NT2/D1 (cell line): ENCODE data around the gene ASB5.

Experiments used
- DNase-seq: peaks from one replicate; pipeline ENCODE4 v3.0.0-alpha.2; 2011; ENCODE audit warnings: low read depth, low spot score
- H3K27me3 ChIP-seq: 2 replicates; pipeline ENCODE4 v1.6.0; 2011; ENCODE audit warnings: mild to moderate bottlenecking; ENCODE audit not compliant: insufficient read length, insufficient read depth
- H3K36me3 ChIP-seq: 2 replicates; pipeline ENCODE4 v1.6.1; 2011; ENCODE audit warnings: mild to moderate bottlenecking, low read length, mixed read lengths; ENCODE audit not compliant: insufficient read depth, insufficient read length
- H3K4me1 ChIP-seq: 2 replicates; pipeline ENCODE4 v1.5.1; 2011; ENCODE audit not compliant: insufficient read depth, insufficient read length
- H3K4me3 ChIP-seq: 2 replicates; pipeline ENCODE4 v1.5.1; 2011; ENCODE audit warnings: low read depth; ENCODE audit not compliant: insufficient read length
- H3K9ac ChIP-seq: 2 replicates; pipeline ENCODE4 v1.6.0; 2011; ENCODE audit warnings: low read depth; ENCODE audit not compliant: insufficient read length
- H3K9me3 ChIP-seq: 2 replicates; pipeline ENCODE4 v1.5.1; 2011; ENCODE audit warnings: mild to moderate bottlenecking, low read length; ENCODE audit not compliant: insufficient read depth
- SUZ12 ChIP-seq: IDR thresholded peaks from 2 replicates; pipeline ENCODE4 v1.6.1; 2011; ENCODE audit not compliant: insufficient read length, insufficient read depth; ENCODE audit errors: extremely low read depth
- YY1 ChIP-seq: IDR thresholded peaks from 2 replicates; pipeline ENCODE4 v1.6.1; 2011; ENCODE audit not compliant: insufficient read length, insufficient read depth
- ZNF274 ChIP-seq: IDR thresholded peaks from 2 replicates; pipeline ENCODE4 v1.6.1; 2011; ENCODE audit warnings: mild to moderate bottlenecking, low read depth, low read length

The ASB5 gene

GRCh38 chr4:176188654-176189053 is 80.4 kb downstream of the ASB5 start:
- Histone ChIP-seq H3K36me3 (no peaks in the 10 kb centered on the region), H3K4me1 (no peaks in the 10 kb centered on the region), H3K9me3 (no peaks in the 10 kb centered on the region), H3K9ac (no peak overlapping the region), H3K27me3 (no peaks in the 10 kb centered on the region), H3K4me3 (no peak overlapping the region)
- DNase-seq, result no peak
- TF ChIP-seq YY1, result no peak
- TF ChIP-seq SUZ12, result no peak
- TF ChIP-seq ZNF274, result no peak

DNA sequence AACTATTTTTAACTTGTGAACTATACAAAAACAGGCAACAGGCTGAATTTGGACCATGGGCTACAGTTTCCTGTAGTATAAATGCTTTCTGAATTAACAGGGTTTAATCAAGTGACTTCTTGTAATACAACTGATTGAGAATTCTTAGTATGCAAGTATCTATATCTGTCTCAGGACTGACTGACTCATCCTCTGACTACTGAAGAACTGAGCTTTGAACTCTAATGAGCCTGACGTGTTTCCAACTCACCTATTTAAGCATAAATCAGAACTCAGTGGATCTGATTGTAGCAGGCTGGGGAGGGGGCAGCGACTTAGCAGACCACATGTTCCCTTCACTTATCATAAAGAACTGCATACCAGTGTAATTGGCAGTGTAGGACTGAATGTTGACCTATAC is 81.4 kb downstream of the ASB5 start:
- Histone ChIP-seq H3K9ac (no peak overlapping the region), H3K27me3 (no peaks in the 10 kb centered on the region), H3K9me3 (no peaks in the 10 kb centered on the region), H3K4me3 (no peak overlapping the region), H3K4me1 (no peaks in the 10 kb centered on the region), H3K36me3 (no peaks in the 10 kb centered on the region)
- TF ChIP-seq SUZ12, result no peak
- TF ChIP-seq YY1, result no peak
- TF ChIP-seq ZNF274, result no peak
- no peak for DNase-seq

GRCh38 chr4:176186671-176187395 is 82.2 kb downstream of the ASB5 start:
- H3K4me1 ChIP-seq, result no peaks in the 10 kb centered on the region
- TF ChIP-seq YY1 (no peak), ZNF274 (no peak), SUZ12 (no peak)
- no peak for DNase-seq
- no peak overlapping the region for H3K9ac ChIP-seq
- H3K9me3 ChIP-seq, result no peaks in the 10 kb centered on the region
- H3K4me3 ChIP-seq, result no peak overlapping the region
- H3K27me3 ChIP-seq, result no peaks in the 10 kb centered on the region
- no peaks in the 10 kb centered on the region for H3K36me3 ChIP-seq

DNA sequence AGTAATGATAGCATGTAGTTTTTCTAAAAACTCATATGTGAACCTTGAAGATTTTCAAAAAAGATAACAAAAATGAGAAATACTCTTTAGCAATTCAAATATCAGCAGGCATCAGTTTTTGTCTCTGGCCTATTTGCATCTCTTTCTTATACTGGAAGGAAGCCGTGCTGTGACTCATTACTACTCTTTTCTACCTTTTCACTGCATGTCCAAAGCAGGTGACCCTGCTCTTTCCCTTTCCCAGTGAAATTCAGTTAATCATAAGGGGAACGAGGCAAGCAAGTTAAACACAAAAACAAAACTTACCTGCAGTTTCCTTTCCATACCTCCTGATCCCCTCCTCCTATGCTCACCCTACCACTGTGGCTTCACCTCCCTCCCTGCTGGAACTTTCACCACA is 83.0 kb downstream of the ASB5 start:
- no peaks in the 10 kb centered on the region for H3K4me1 ChIP-seq
- H3K9me3 ChIP-seq, result no peaks in the 10 kb centered on the region
- TF ChIP-seq YY1, result no peak
- TF ChIP-seq ZNF274, result no peak
- no peak for TF ChIP-seq SUZ12
- H3K4me3 ChIP-seq, result no peak overlapping the region
- DNase-seq, result no peak
- no peak overlapping the region for H3K9ac ChIP-seq
- no peaks in the 10 kb centered on the region for H3K36me3 ChIP-seq
- no peaks in the 10 kb centered on the region for H3K27me3 ChIP-seq

DNA sequence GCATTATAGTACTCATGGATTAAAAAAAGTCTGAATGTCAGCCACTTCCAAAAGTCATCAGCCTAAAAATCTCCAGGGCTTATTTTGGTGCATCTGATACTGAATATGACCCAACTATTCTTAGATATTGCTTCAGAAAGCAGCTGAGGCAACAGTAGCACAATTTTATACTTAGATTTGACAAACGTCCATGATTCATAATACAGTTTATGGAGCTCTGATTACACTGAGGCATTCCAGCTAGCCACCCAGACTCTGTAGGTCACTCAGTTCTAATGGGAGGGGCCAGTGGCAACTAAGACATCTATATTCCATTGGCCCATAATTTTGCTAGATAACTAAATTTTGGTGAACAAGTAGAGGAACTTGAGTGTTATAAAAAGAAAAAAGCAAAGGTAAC is 84.0 kb downstream of the ASB5 start:
- H3K27me3 ChIP-seq, result no peaks in the 10 kb centered on the region
- no peaks in the 10 kb centered on the region for H3K9me3 ChIP-seq

More for the DNA sequence above, 84.0 kb downstream of the ASB5 start:
- no peaks in the 10 kb centered on the region for H3K36me3 ChIP-seq
- H3K4me1 ChIP-seq, result no peaks in the 10 kb centered on the region
- no peak overlapping the region for H3K9ac ChIP-seq
- no peak overlapping the region for H3K4me3 ChIP-seq
- DNase-seq, result no peak
- TF ChIP-seq SUZ12 (no peak), ZNF274 (no peak), YY1 (no peak)
